Measurements from ENCODE around the gene FAM209B.
A peak's percentile ranks its signal among the peaks of the same experiment; 100 is the strongest.

Gene FAM209B

GRCh38 chr20:56574531-56575142 is 41.6 kb downstream of the FAM209B start:
- H3K4me3 ChIP-seq (ENCODE audit: control insufficient read depth in 1 of 7, extremely low read depth in 1 of 7, insufficient read depth in 4 of 7, low read depth in 2 of 7, low read length in 6 of 7): no peak overlapping the region
- no peak overlapping the region for H3K27ac ChIP-seq (ENCODE audit: insufficient read depth in 1 of 2, low read depth in 1 of 2, low read length in 2 of 2, poor library complexity in 1 of 2, severe bottlenecking in 2 of 2)
- no peak for DNase-seq
- peaks cover 0 to 5% (median 2%) of the 10 kb centered on the region in 5 experiments for H3K27me3 ChIP-seq (replicated peaks in 2 of 5; ENCODE audit: control insufficient read depth in 4 of 5, insufficient read depth in 5 of 5, low read length in 4 of 5)
- CTCF ChIA-PET: interaction anchor here (2.5 kb wide), 1 partner anchor 24 kb away, joined by 10 read pairs; no protein-coding TSS in a partner anchor
- peaks cover 0 to 4% (median 0%) of the 10 kb centered on the region in 5 experiments for H3K9me3 ChIP-seq (ENCODE audit: control extremely low read depth in 1 of 5, control insufficient read depth in 4 of 5, insufficient read depth in 2 of 5, low read depth in 1 of 5, low read length in 4 of 5)
- H3K36me3 ChIP-seq (ENCODE audit: control insufficient read depth in 4 of 4, insufficient read depth in 4 of 4, low read length in 3 of 4): no peaks in the 10 kb centered on the region
- no peaks in the 10 kb centered on the region for H3K4me1 ChIP-seq (ENCODE audit: control extremely low read depth in 1 of 4, control insufficient read depth in 4 of 4, insufficient read depth in 4 of 4, low read length in 3 of 4)
- POLR2A ChIA-PET: no interaction called here
- WGBS (ENCODE audit: insufficient coverage): 88% methylated on average over 9 of the region's 10 CpGs

- no peak overlapping the region for H3K4me3 ChIP-seq (ENCODE audit: control insufficient read depth in 1 of 7, extremely low read depth in 1 of 7, insufficient read depth in 4 of 7, low read depth in 2 of 7, low read length in 6 of 7)
- H3K27me3 ChIP-seq (replicated peaks in 2 of 5; ENCODE audit: control insufficient read depth in 4 of 5, insufficient read depth in 5 of 5, low read length in 4 of 5): peaks cover 0 to 5% (median 2%) of the 10 kb centered on the region in 5 experiments
- 87% methylated on average over 7 of the region's 9 CpGs for WGBS (ENCODE audit: insufficient coverage)
- peaks cover 0 to 4% (median 0%) of the 10 kb centered on the region in 5 experiments for H3K9me3 ChIP-seq (ENCODE audit: control extremely low read depth in 1 of 5, control insufficient read depth in 4 of 5, insufficient read depth in 2 of 5, low read depth in 1 of 5, low read length in 4 of 5)
- ChIA-PET POLR2A (no interaction called here), CTCF (interaction anchor here (2.5 kb wide), 1 partner anchor 24 kb away, joined by 10 read pairs; no protein-coding TSS in a partner anchor)
- DNase-seq: no peak
- no peaks in the 10 kb centered on the region for H3K4me1 ChIP-seq (ENCODE audit: control extremely low read depth in 1 of 4, control insufficient read depth in 4 of 4, insufficient read depth in 4 of 4, low read length in 3 of 4)
- H3K27ac ChIP-seq (ENCODE audit: insufficient read depth in 1 of 2, low read depth in 1 of 2, low read length in 2 of 2, poor library complexity in 1 of 2, severe bottlenecking in 2 of 2): no peak overlapping the region
- H3K36me3 ChIP-seq (ENCODE audit: control insufficient read depth in 4 of 4, insufficient read depth in 4 of 4, low read length in 3 of 4): no peaks in the 10 kb centered on the region
These were observed 42.1 kb downstream of the FAM209B start for GRCh38 chr20:56575157-56575556.

GRCh38 chr20:56575961-56576360 is 42.9 kb downstream of the FAM209B start:
- no peak for DNase-seq
- Histone ChIP-seq H3K9me3 (ENCODE audit: control extremely low read depth in 1 of 5, control insufficient read depth in 4 of 5, insufficient read depth in 2 of 5, low read depth in 1 of 5, low read length in 4 of 5) (peaks cover 0 to 1% (median 0%) of the 10 kb centered on the region in 5 experiments), H3K4me3 (ENCODE audit: control insufficient read depth in 1 of 7, extremely low read depth in 1 of 7, insufficient read depth in 4 of 7, low read depth in 2 of 7, low read length in 6 of 7) (no peak overlapping the region), H3K27me3 (replicated peaks in 2 of 5; ENCODE audit: control insufficient read depth in 4 of 5, insufficient read depth in 5 of 5, low read length in 4 of 5) (peaks cover 0 to 5% (median 2%) of the 10 kb centered on the region in 5 experiments), H3K27ac (ENCODE audit: insufficient read depth in 1 of 2, low read depth in 1 of 2, low read length in 2 of 2, poor library complexity in 1 of 2, severe bottlenecking in 2 of 2) (no peak overlapping the region), H3K36me3 (ENCODE audit: control insufficient read depth in 4 of 4, insufficient read depth in 4 of 4, low read length in 3 of 4) (no peaks in the 10 kb centered on the region), H3K4me1 (ENCODE audit: control extremely low read depth in 1 of 4, control insufficient read depth in 4 of 4, insufficient read depth in 4 of 4, low read length in 3 of 4) (no peaks in the 10 kb centered on the region)
- POLR2A ChIA-PET: no interaction called here
- CTCF ChIA-PET: interaction anchor here (2.5 kb wide), 1 partner anchor 25 kb away, joined by 10 read pairs; no protein-coding TSS in a partner anchor
- WGBS (ENCODE audit: insufficient coverage): 78% methylated on average over 3 of the region's 4 CpGs

GRCh38 chr20:56579301-56579710 is 46.3 kb downstream of the FAM209B start:
- H3K27ac ChIP-seq (ENCODE audit: insufficient read depth in 1 of 2, low read depth in 1 of 2, low read length in 2 of 2, poor library complexity in 1 of 2, severe bottlenecking in 2 of 2): no peak overlapping the region
- 90% methylated on average over 5 of the region's 6 CpGs for WGBS (ENCODE audit: insufficient coverage)
- ChIA-PET POLR2A (interaction anchor here (0.8 kb wide), 1 partner anchor 24 kb away, joined by 5 read pairs; no protein-coding TSS in a partner anchor), CTCF (interaction anchor here (0.9 to 1.6 kb wide), 2 partner anchors 29 to 331 kb away, joined by 3 to 5 read pairs; partner anchors contain the start of gene MC3R)
- no peak for DNase-seq
- H3K4me1 ChIP-seq (ENCODE audit: control extremely low read depth in 1 of 4, control insufficient read depth in 4 of 4, insufficient read depth in 4 of 4, low read length in 3 of 4): no peaks in the 10 kb centered on the region
- H3K9me3 ChIP-seq (ENCODE audit: control extremely low read depth in 1 of 5, control insufficient read depth in 4 of 5, insufficient read depth in 2 of 5, low read depth in 1 of 5, low read length in 4 of 5): no peaks in the 10 kb centered on the region
- no peak overlapping the region for H3K4me3 ChIP-seq (ENCODE audit: control insufficient read depth in 1 of 7, extremely low read depth in 1 of 7, insufficient read depth in 4 of 7, low read depth in 2 of 7, low read length in 6 of 7)
- no peaks in the 10 kb centered on the region for H3K36me3 ChIP-seq (ENCODE audit: control insufficient read depth in 4 of 4, insufficient read depth in 4 of 4, low read length in 3 of 4)
- peaks cover 0 to 3% (median 2%) of the 10 kb centered on the region in 5 experiments for H3K27me3 ChIP-seq (replicated peaks in 2 of 5; ENCODE audit: control insufficient read depth in 4 of 5, insufficient read depth in 5 of 5, low read length in 4 of 5)

GRCh38 chr20:56580226-56580625 is 47.2 kb downstream of the FAM209B start:
- Histone ChIP-seq H3K36me3 (ENCODE audit: control insufficient read depth in 4 of 4, insufficient read depth in 4 of 4, low read length in 3 of 4) (no peaks in the 10 kb centered on the region), H3K27me3 (replicated peaks in 2 of 5; ENCODE audit: control insufficient read depth in 4 of 5, insufficient read depth in 5 of 5, low read length in 4 of 5) (peaks cover 0 to 2% (median 0%) of the 10 kb centered on the region in 5 experiments), H3K27ac (ENCODE audit: insufficient read depth in 1 of 2, low read depth in 1 of 2, low read length in 2 of 2, poor library complexity in 1 of 2, severe bottlenecking in 2 of 2) (no peak overlapping the region), H3K4me3 (ENCODE audit: control insufficient read depth in 1 of 7, extremely low read depth in 1 of 7, insufficient read depth in 4 of 7, low read depth in 2 of 7, low read length in 6 of 7) (no peak overlapping the region), H3K9me3 (ENCODE audit: control extremely low read depth in 1 of 5, control insufficient read depth in 4 of 5, insufficient read depth in 2 of 5, low read depth in 1 of 5, low read length in 4 of 5) (no peaks in the 10 kb centered on the region), H3K4me1 (ENCODE audit: control extremely low read depth in 1 of 4, control insufficient read depth in 4 of 4, insufficient read depth in 4 of 4, low read length in 3 of 4) (no peaks in the 10 kb centered on the region)
- POLR2A ChIA-PET: no interaction called here
- no peak for DNase-seq
- 97% methylated on average over 10 of the region's 12 CpGs for WGBS (ENCODE audit: insufficient coverage)
- CTCF ChIA-PET: interaction anchor here (1.6 kb wide), 1 partner anchor 332 kb away, joined by 3 read pairs; the partner anchor contains the start of gene MC3R

GRCh38 chr20:56581701-56582100 is 48.7 kb downstream of the FAM209B start:
- ChIA-PET POLR2A (no interaction called here), CTCF (no interaction called here)
- Histone ChIP-seq H3K4me3 (ENCODE audit: control insufficient read depth in 1 of 7, extremely low read depth in 1 of 7, insufficient read depth in 4 of 7, low read depth in 2 of 7, low read length in 6 of 7) (no peak overlapping the region), H3K9me3 (ENCODE audit: control extremely low read depth in 1 of 5, control insufficient read depth in 4 of 5, insufficient read depth in 2 of 5, low read depth in 1 of 5, low read length in 4 of 5) (no peaks in the 10 kb centered on the region), H3K27me3 (replicated peaks in 2 of 5; ENCODE audit: control insufficient read depth in 4 of 5, insufficient read depth in 5 of 5, low read length in 4 of 5) (peaks cover 0 to 2% (median 0%) of the 10 kb centered on the region in 5 experiments), H3K4me1 (ENCODE audit: control extremely low read depth in 1 of 4, control insufficient read depth in 4 of 4, insufficient read depth in 4 of 4, low read length in 3 of 4) (no peaks in the 10 kb centered on the region), H3K36me3 (ENCODE audit: control insufficient read depth in 4 of 4, insufficient read depth in 4 of 4, low read length in 3 of 4) (no peaks in the 10 kb centered on the region), H3K27ac (ENCODE audit: insufficient read depth in 1 of 2, low read depth in 1 of 2, low read length in 2 of 2, poor library complexity in 1 of 2, severe bottlenecking in 2 of 2) (no peak overlapping the region)
- DNase-seq: no peak
- WGBS (ENCODE audit: insufficient coverage): 100% methylated on average over 1 of the region's 2 CpGs

- Histone ChIP-seq H3K9me3 (ENCODE audit: control extremely low read depth in 1 of 5, control insufficient read depth in 4 of 5, insufficient read depth in 2 of 5, low read depth in 1 of 5, low read length in 4 of 5) (no peaks in the 10 kb centered on the region), H3K27ac (ENCODE audit: insufficient read depth in 1 of 2, low read depth in 1 of 2, low read length in 2 of 2, poor library complexity in 1 of 2, severe bottlenecking in 2 of 2) (no peak overlapping the region), H3K4me1 (ENCODE audit: control extremely low read depth in 1 of 4, control insufficient read depth in 4 of 4, insufficient read depth in 4 of 4, low read length in 3 of 4) (no peaks in the 10 kb centered on the region), H3K27me3 (replicated peaks in 2 of 5; ENCODE audit: control insufficient read depth in 4 of 5, insufficient read depth in 5 of 5, low read length in 4 of 5) (peaks cover 0 to 7% (median 2%) of the 10 kb centered on the region in 5 experiments), H3K4me3 (ENCODE audit: control insufficient read depth in 1 of 7, extremely low read depth in 1 of 7, insufficient read depth in 4 of 7, low read depth in 2 of 7, low read length in 6 of 7) (no peak overlapping the region), H3K36me3 (ENCODE audit: control insufficient read depth in 4 of 4, insufficient read depth in 4 of 4, low read length in 3 of 4) (no peaks in the 10 kb centered on the region)
- ChIA-PET CTCF (no interaction called here), POLR2A (no interaction called here)
- no CpG with 5 or more reads among the region's 4 CpGs for WGBS (ENCODE audit: insufficient coverage)
- peak in 2 of 3 donors; percentile 50 to 60 for DNase-seq
These were observed 49.5 kb downstream of the FAM209B start for GRCh38 chr20:56582542-56582941.
